ENCODE results near the gene PLEKHA4.

DNA sequence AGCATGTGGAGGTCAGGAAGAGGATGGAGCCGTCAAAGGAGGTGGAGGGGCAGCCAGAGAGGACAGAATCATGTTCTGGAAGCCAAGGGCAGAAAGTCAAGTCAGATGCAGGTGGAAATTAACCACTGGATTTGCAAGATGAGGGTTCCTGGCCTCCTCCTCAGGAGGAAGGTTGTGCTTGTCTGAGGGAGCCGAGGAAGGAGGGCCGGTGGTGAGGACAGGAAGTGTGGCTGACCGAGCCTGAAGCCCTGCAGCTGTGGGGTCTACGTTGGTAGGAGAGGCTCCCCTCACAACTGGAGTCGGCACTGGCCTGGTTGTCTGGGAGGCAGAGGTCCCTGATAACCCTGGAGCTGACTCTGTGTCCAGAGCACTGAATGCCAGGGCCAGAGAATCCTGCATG is 49.7 kb upstream of the PLEKHA4 start:
- TF ChIP-seq, protein P1, sequence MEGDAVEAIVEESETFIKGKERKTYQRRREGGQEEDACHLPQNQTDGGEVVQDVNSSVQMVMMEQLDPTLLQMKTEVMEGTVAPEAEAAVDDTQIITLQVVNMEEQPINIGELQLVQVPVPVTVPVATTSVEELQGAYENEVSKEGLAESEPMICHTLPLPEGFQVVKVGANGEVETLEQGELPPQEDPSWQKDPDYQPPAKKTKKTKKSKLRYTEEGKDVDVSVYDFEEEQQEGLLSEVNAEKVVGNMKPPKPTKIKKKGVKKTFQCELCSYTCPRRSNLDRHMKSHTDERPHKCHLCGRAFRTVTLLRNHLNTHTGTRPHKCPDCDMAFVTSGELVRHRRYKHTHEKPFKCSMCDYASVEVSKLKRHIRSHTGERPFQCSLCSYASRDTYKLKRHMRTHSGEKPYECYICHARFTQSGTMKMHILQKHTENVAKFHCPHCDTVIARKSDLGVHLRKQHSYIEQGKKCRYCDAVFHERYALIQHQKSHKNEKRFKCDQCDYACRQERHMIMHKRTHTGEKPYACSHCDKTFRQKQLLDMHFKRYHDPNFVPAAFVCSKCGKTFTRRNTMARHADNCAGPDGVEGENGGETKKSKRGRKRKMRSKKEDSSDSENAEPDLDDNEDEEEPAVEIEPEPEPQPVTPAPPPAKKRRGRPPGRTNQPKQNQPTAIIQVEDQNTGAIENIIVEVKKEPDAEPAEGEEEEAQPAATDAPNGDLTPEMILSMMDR (IDR thresholded peaks at IDR 0.05), result no peak
- no peak for TF ChIP-seq POLR2A (IDR thresholded peaks at IDR 0.05; ENCODE audit: low read depth)

All from esophagus muscularis mucosa (tissue), 3 donors.